Measurements from ENCODE around the gene UBTD1. TPM values are rescaled to one million over a fixed set of nuclear protein-coding genes. Genes with fewer than 3 reads are reported as not detected.

UBTD1 gene
- total RNA-seq, 1 donor from 2014 or later = 0.91 TPM

DNA sequence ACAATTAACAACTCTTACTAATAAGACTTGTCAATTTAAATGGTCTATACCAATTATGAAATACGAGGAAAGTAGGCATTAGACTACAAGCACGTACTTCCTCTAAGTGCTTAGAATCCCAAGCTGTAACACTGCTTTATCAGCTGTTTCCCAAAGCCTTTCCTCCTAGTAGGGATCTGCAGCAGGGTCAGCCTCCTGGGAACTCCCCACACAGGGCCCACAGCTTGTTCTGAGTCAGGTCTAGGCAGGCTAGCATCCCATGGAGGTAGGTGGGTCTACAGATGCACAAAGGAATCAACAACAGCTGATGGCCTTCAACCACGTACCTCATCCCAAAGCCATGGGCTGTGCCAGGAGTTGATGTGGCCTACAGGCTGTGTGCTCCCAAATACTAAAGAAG lies 15.2 kb upstream of the UBTD1 start:
- Mint-ChIP-seq H3K27ac (no peak overlapping the region), H3K4me1 (no peaks in the 10 kb centered on the region), H3K36me3 (ENCODE audit: low read depth) (peaks cover 46% of the 10 kb centered on the region), H3K27me3 (no peaks in the 10 kb centered on the region), H3K4me3 (no peak overlapping the region), H3K9me3 (no peaks in the 10 kb centered on the region)
- DNase-seq (no peak), ATAC-seq (ENCODE audit: low read depth) (no peak)
- CTCF ChIA-PET = no interaction called here
- TF ChIP-seq, protein P1, sequence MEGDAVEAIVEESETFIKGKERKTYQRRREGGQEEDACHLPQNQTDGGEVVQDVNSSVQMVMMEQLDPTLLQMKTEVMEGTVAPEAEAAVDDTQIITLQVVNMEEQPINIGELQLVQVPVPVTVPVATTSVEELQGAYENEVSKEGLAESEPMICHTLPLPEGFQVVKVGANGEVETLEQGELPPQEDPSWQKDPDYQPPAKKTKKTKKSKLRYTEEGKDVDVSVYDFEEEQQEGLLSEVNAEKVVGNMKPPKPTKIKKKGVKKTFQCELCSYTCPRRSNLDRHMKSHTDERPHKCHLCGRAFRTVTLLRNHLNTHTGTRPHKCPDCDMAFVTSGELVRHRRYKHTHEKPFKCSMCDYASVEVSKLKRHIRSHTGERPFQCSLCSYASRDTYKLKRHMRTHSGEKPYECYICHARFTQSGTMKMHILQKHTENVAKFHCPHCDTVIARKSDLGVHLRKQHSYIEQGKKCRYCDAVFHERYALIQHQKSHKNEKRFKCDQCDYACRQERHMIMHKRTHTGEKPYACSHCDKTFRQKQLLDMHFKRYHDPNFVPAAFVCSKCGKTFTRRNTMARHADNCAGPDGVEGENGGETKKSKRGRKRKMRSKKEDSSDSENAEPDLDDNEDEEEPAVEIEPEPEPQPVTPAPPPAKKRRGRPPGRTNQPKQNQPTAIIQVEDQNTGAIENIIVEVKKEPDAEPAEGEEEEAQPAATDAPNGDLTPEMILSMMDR (IDR thresholded peaks at IDR 0.05) = no peak
- intact Hi-C loops (cut with micrococcal nuclease) = no loop called here
- POLR2A ChIA-PET = no interaction called here

DNA sequence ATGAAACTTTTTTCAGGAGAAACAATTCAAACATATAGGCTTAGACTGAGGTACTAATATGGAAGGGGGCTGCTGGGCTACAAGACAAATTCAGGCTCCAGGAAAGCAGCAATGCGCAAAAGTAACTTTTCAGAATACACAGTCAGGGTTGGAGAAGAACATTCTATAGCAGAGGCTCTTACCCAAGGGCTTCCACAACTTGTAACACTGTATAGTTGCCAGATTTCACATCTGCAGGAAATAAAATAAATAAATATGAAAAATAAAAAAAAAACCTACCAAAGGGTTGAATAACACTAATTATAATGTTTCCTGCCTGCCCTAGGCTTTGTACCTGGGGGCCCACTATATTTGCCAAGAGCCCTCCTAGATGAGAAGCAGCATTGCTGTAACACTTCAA lies 14.8 kb upstream of the UBTD1 start:
- ATAC-seq (ENCODE audit: low read depth) = no peak
- Mint-ChIP-seq H3K9me3 (no peaks in the 10 kb centered on the region), H3K4me3 (no peak overlapping the region), H3K4me1 (peaks cover under 1% of the 10 kb centered on the region), H3K27me3 (no peaks in the 10 kb centered on the region), H3K36me3 (ENCODE audit: low read depth) (peaks cover 45% of the 10 kb centered on the region), H3K27ac (no peak overlapping the region)
- intact Hi-C loops (cut with micrococcal nuclease) = no loop called here
- TF ChIP-seq, protein P1 (IDR thresholded peaks at IDR 0.05) = no peak
- no peak for DNase-seq
- ChIA-PET POLR2A (no interaction called here), CTCF (no interaction called here)

DNA sequence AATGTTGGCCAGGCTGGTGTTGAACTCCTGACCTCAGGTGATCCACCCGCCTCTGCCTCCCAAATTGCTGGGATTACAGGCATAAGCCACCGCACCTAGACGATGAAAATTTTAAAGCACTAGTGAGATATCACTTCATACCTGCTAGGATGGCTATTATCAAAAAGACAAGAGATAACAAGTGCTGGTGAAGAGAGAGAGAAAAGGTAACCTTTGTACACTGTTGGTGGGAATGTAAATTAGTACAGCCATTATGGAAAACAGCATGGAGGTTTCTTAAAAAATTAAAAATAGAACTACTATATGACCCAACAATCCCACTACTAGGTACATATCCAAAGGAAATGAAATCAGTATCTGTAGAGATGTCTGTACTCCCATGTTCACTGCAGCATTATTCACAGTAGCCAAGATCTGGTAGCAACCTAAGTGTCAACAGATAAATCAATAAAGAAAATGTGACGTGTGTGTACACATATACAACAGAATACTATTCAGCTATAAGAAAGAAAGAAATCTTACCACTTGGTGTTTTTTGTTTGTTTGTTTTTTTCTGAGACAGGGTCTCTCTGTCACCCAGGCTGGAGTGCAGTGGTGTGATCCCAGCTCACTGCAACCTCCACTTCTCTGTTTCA lies 13.0 kb upstream of the UBTD1 start:
- CTCF ChIA-PET = no interaction called here
- no peaks in the 10 kb centered on the region for H3K27me3 Mint-ChIP-seq

DNA sequence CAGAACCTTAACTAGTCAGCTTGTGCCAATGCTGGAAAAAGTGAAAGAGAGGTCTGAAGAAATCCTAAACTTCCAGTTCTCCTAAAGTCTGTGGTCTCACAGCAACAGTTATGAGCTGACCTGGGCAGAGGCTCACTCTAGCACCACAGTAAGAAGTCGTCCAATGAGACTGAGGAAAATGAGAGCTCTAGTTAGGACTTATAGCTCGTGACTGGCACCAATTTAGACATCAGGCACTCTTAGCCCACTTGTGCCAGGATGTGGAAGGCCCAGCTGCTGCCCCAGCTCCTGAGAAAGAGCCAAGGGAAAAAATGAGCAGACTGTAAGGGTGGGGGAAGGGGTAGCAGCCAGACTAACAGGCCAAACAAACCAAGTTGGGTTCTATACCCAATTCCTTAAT lies 8.1 kb upstream of the UBTD1 start:
- H3K9me3 Mint-ChIP-seq = no peaks in the 10 kb centered on the region
- ChIA-PET CTCF (interaction anchor here (1.3 kb wide), 1 partner anchor 9 kb away, joined by 4 read pairs; no protein-coding TSS in a partner anchor), POLR2A (interaction anchor here (0.6 kb wide), 1 partner anchor 197 kb away, joined by 5 read pairs; no protein-coding TSS in a partner anchor)
- TF ChIP-seq, protein P1 (IDR thresholded peaks at IDR 0.05) = no peak
- DNase-seq (no peak), ATAC-seq (ENCODE audit: low read depth) (no peak)
- no peak overlapping the region for H3K27ac Mint-ChIP-seq
- no peak overlapping the region for H3K4me3 Mint-ChIP-seq
- intact Hi-C loops (cut with micrococcal nuclease) = loop anchor here (10.0 kb wide), 2 partner anchors 244 to 644 kb away; partner anchors contain the start of genes R3HCC1L and ZFYVE27
- H3K4me1 Mint-ChIP-seq = peaks cover 30% of the 10 kb centered on the region
- no peaks in the 10 kb centered on the region for H3K27me3 Mint-ChIP-seq
- peaks cover 18% of the 10 kb centered on the region for H3K36me3 Mint-ChIP-seq (ENCODE audit: low read depth)

More for the DNA sequence above, 13.0 kb upstream of the UBTD1 start:
- no peaks in the 10 kb centered on the region for H3K9me3 Mint-ChIP-seq
- H3K36me3 Mint-ChIP-seq (ENCODE audit: low read depth) = peaks cover 32% of the 10 kb centered on the region
- TF ChIP-seq, protein P1 (IDR thresholded peaks at IDR 0.05) = no peak
- no peak for ATAC-seq (ENCODE audit: low read depth)
- POLR2A ChIA-PET = no interaction called here
- intact Hi-C loops (cut with micrococcal nuclease) = no loop called here
- H3K4me3 Mint-ChIP-seq = no peak overlapping the region
- H3K4me1 Mint-ChIP-seq = peaks cover 10% of the 10 kb centered on the region
- H3K27ac Mint-ChIP-seq = no peak overlapping the region
- no peak for DNase-seq

DNA sequence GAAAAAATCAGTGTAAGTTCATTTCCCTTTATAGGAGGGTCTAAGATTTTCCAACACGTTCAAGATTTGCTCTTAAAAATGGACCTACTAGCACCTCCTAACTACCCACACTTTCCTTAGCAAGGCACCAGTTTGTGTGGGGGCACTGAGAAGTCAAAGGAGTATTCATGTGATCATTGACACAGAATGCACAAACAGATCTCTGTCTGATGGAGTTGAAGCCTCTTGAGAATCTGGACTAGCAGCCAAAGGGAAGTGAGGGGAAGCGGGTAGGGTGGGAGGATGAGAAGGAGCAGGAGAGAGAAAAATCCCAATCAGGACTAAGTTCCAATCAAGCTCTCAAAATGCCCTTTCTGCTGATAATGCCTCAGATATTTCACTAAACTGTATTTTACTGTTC lies 4.6 kb upstream of the UBTD1 start:
- POLR2A ChIA-PET = no interaction called here
- intact Hi-C loops (cut with micrococcal nuclease) = loop anchor here (10.0 kb wide), 2 partner anchors 241 to 641 kb away; partner anchors contain the start of genes R3HCC1L and ZFYVE27
- CTCF ChIA-PET = no interaction called here
- DNase-seq (no peak), ATAC-seq (ENCODE audit: low read depth) (no peak)
- H3K4me3 Mint-ChIP-seq = no peak overlapping the region
- H3K27ac Mint-ChIP-seq = no peak overlapping the region
- H3K27me3 Mint-ChIP-seq = no peaks in the 10 kb centered on the region
- peaks cover 13% of the 10 kb centered on the region for H3K36me3 Mint-ChIP-seq (ENCODE audit: low read depth)
- H3K9me3 Mint-ChIP-seq = no peaks in the 10 kb centered on the region
- H3K4me1 Mint-ChIP-seq = peaks cover 46% of the 10 kb centered on the region
- TF ChIP-seq, protein P1 (IDR thresholded peaks at IDR 0.05) = no peak

Data from activated B cell treated with CpG ODN at 0.5 μM for 24 hours (primary cell).